Activated naive CD4-positive, alpha-beta T cell treated with anti-CD3 and anti-CD28 coated beads, Interleukin-2, amount 50 U/mL, for 16 hours (primary cell): ENCODE data around the gene EML1.

Experiments used
- DNase-seq: peaks from one replicate; pipeline ENCODE4 v3.0.0-alpha.2; 2020

Gene EML1

GRCh38 chr14:99837822-99838221, 44.6 kb downstream of the EML1 start:
- no peak for DNase-seq

GRCh38 chr14:99838639-99839134, 45.5 kb downstream of the EML1 start:
- no peak for DNase-seq

GRCh38 chr14:99839696-99840095, 46.5 kb downstream of the EML1 start:
- DNase-seq: no peak

GRCh38 chr14:99840265-99840664, 47.1 kb downstream of the EML1 start:
- no peak for DNase-seq

GRCh38 chr14:99840774-99841305, 47.6 kb downstream of the EML1 start:
- no peak for DNase-seq

GRCh38 chr14:99841436-99842071, 48.3 kb downstream of the EML1 start:
- no peak for DNase-seq

GRCh38 chr14:99842141-99842540, 48.9 kb downstream of the EML1 start:
- DNase-seq: no peak

- DNase-seq: no peak
Measured at GRCh38 chr14:99846808-99847207, 53.6 kb downstream of the EML1 start.

GRCh38 chr14:99850709-99851108, 57.5 kb downstream of the EML1 start:
- DNase-seq: no peak

GRCh38 chr14:99852578-99852977, 59.4 kb downstream of the EML1 start:
- no peak for DNase-seq

- no peak for DNase-seq
Measured at GRCh38 chr14:99853206-99853605, 60.0 kb downstream of the EML1 start.

- no peak for DNase-seq
Measured at GRCh38 chr14:99854831-99855230, 61.6 kb downstream of the EML1 start.

- no peak for DNase-seq
Measured at GRCh38 chr14:99855271-99855670, 62.1 kb downstream of the EML1 start.

GRCh38 chr14:99857551-99857950, 64.3 kb downstream of the EML1 start:
- no peak for DNase-seq

- no peak for DNase-seq
Measured at GRCh38 chr14:99860219-99860618, 67.0 kb downstream of the EML1 start.

- no peak for DNase-seq
Measured at GRCh38 chr14:99862136-99862535, 68.9 kb downstream of the EML1 start.

- no peak for DNase-seq
Measured at GRCh38 chr14:99863059-99863458, 69.8 kb downstream of the EML1 start.

- DNase-seq: no peak
Measured at GRCh38 chr14:99865408-99865807, 72.2 kb downstream of the EML1 start.

GRCh38 chr14:99870617-99871016, 77.4 kb downstream of the EML1 start:
- DNase-seq: no peak

GRCh38 chr14:99871771-99872170, 78.6 kb downstream of the EML1 start:
- DNase-seq: no peak

GRCh38 chr14:99872786-99873440, 79.7 kb downstream of the EML1 start:
- DNase-seq: no peak

GRCh38 chr14:99873653-99874052, 80.4 kb downstream of the EML1 start:
- no peak for DNase-seq

GRCh38 chr14:99874306-99874705, 81.1 kb downstream of the EML1 start:
- no peak for DNase-seq

- DNase-seq: no peak
Measured at GRCh38 chr14:99875421-99875820, 82.2 kb downstream of the EML1 start.

- no peak for DNase-seq
Measured at GRCh38 chr14:99875836-99876235, 82.6 kb downstream of the EML1 start.
